Measurements from ENCODE around the gene ITGB5. TPM values are rescaled to one million over a fixed set of nuclear protein-coding genes. Genes with fewer than 3 reads are reported as not detected.

Gene ITGB5
- total and polyA plus RNA-seq, 2 donors (not counting 1 experiment from before 2014, with no cell fraction given), result 0.15 to 0.54 TPM

- H3K27ac ChIP-seq (ENCODE audit: low read length in 2 of 2), result no peak overlapping the region
- H3K36me3 ChIP-seq (replicated peaks in 1 of 2; ENCODE audit: control extremely low read depth in 1 of 2, control insufficient read depth in 1 of 2, extremely low read depth in 1 of 2, insufficient read depth in 2 of 2, low read length in 1 of 2), result no peaks in the 10 kb centered on the region
- ATAC-seq (ENCODE audit: low read depth) (no peak), DNase-seq (no peak)
- TF ChIP-seq, protein P1, sequence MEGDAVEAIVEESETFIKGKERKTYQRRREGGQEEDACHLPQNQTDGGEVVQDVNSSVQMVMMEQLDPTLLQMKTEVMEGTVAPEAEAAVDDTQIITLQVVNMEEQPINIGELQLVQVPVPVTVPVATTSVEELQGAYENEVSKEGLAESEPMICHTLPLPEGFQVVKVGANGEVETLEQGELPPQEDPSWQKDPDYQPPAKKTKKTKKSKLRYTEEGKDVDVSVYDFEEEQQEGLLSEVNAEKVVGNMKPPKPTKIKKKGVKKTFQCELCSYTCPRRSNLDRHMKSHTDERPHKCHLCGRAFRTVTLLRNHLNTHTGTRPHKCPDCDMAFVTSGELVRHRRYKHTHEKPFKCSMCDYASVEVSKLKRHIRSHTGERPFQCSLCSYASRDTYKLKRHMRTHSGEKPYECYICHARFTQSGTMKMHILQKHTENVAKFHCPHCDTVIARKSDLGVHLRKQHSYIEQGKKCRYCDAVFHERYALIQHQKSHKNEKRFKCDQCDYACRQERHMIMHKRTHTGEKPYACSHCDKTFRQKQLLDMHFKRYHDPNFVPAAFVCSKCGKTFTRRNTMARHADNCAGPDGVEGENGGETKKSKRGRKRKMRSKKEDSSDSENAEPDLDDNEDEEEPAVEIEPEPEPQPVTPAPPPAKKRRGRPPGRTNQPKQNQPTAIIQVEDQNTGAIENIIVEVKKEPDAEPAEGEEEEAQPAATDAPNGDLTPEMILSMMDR (IDR thresholded peaks at IDR 0.05), result no peak
- no peak for TF ChIP-seq EZH2 (IDR thresholded peaks at IDR 0.05; ENCODE audit: borderline replicate concordance, insufficient read depth, low read depth, low read length, poor library complexity, severe bottlenecking)
- H4K20me1 ChIP-seq (ENCODE audit: control insufficient read depth, insufficient read depth, low read length, poor library complexity, severe bottlenecking), result no peaks in the 10 kb centered on the region
- H3K9me3 ChIP-seq (ENCODE audit: control extremely low read depth in 1 of 3, control insufficient read depth in 2 of 3, insufficient read depth in 1 of 3, low read length in 2 of 3), result no peaks in the 10 kb centered on the region
- Mint-ChIP-seq H3K4me3 (no peak overlapping the region), H3K4me1 (no peaks in the 10 kb centered on the region), H3K27me3 (peaks cover 20% of the 10 kb centered on the region), H3K9me3 (ENCODE audit: insufficient read depth) (no peaks in the 10 kb centered on the region), H3K27ac (no peak overlapping the region)
- no peak overlapping the region for H3K4me2 ChIP-seq (replicated peaks; ENCODE audit: low read depth, low read length, poor library complexity, severe bottlenecking)
- no peak overlapping the region for H3K4me3 ChIP-seq (ENCODE audit: control extremely low read depth in 1 of 5, extremely low read depth in 1 of 5, insufficient read depth in 1 of 5, low read depth in 2 of 5, low read length in 4 of 5)
- no peak overlapping the region for H3K9ac ChIP-seq (ENCODE audit: low read length)
- 94% methylated on average over 5 of the region's 7 CpGs for WGBS (ENCODE audit: insufficient coverage)
- H3K27me3 ChIP-seq (replicated peaks in 1 of 4; ENCODE audit: control extremely low read depth in 1 of 4, control insufficient read depth in 3 of 4, insufficient read depth in 4 of 4, low read length in 3 of 4), result peaks cover 0 to 13% (median 1%) of the 10 kb centered on the region in 4 experiments
- no peaks in the 10 kb centered on the region for H3K4me1 ChIP-seq (ENCODE audit: control insufficient read depth in 2 of 2, insufficient read depth in 2 of 2, low read length in 2 of 2)
- H3K79me2 ChIP-seq (ENCODE audit: control insufficient read depth, insufficient read depth, low read length), result no peaks in the 10 kb centered on the region
- H2AFZ ChIP-seq (ENCODE audit: insufficient read depth, low read depth, low read length, poor library complexity, severe bottlenecking), result no peak overlapping the region
- ChIA-PET POLR2A (no interaction called here), CTCF (no interaction called here)
- intact Hi-C loops (cut with micrococcal nuclease), result no loop called here
Measured at GRCh38 chr3:124859025-124859424, 28.1 kb downstream of the ITGB5 start.

DNA sequence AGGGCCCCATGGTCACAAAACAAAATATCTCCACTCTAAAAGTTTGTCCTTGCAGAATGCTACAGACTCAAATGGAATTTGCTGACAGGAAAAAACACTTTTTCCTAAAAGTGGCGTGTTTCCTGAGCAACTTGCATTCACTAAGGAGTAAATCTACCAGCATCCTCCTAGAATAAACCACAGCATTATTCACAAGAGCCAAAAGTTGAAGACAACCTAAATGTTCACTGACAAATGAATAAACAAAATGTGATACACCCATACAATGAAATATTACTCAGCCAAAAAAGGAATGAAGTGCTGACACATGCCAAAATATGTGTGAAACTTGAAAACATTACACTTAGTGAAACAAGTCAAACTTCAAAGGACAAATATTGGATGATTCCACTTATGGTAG, 28.9 kb downstream of the ITGB5 start:
- POLR2A ChIA-PET, result no interaction called here

More for the DNA sequence above, 28.9 kb downstream of the ITGB5 start:
- Histone ChIP-seq H3K9me3 (ENCODE audit: control extremely low read depth in 1 of 3, control insufficient read depth in 2 of 3, insufficient read depth in 1 of 3, low read length in 2 of 3) (no peaks in the 10 kb centered on the region), H3K4me1 (ENCODE audit: control insufficient read depth in 2 of 2, insufficient read depth in 2 of 2, low read length in 2 of 2) (no peaks in the 10 kb centered on the region), H3K36me3 (replicated peaks in 1 of 2; ENCODE audit: control extremely low read depth in 1 of 2, control insufficient read depth in 1 of 2, extremely low read depth in 1 of 2, insufficient read depth in 2 of 2, low read length in 1 of 2) (no peaks in the 10 kb centered on the region), H3K27ac (ENCODE audit: low read length in 2 of 2) (no peak overlapping the region), H3K9ac (ENCODE audit: low read length) (no peak overlapping the region), H3K27me3 (replicated peaks in 1 of 4; ENCODE audit: control extremely low read depth in 1 of 4, control insufficient read depth in 3 of 4, insufficient read depth in 4 of 4, low read length in 3 of 4) (peaks cover 0 to 12% (median 2%) of the 10 kb centered on the region in 4 experiments), H3K79me2 (ENCODE audit: control insufficient read depth, insufficient read depth, low read length) (no peaks in the 10 kb centered on the region), H3K4me3 (ENCODE audit: control extremely low read depth in 1 of 5, extremely low read depth in 1 of 5, insufficient read depth in 1 of 5, low read depth in 2 of 5, low read length in 4 of 5) (no peak overlapping the region), H3K4me2 (replicated peaks; ENCODE audit: low read depth, low read length, poor library complexity, severe bottlenecking) (no peak overlapping the region), H2AFZ (ENCODE audit: insufficient read depth, low read depth, low read length, poor library complexity, severe bottlenecking) (no peak overlapping the region), H4K20me1 (ENCODE audit: control insufficient read depth, insufficient read depth, low read length, poor library complexity, severe bottlenecking) (no peaks in the 10 kb centered on the region)
- CTCF ChIA-PET, result no interaction called here
- Mint-ChIP-seq H3K4me1 (no peaks in the 10 kb centered on the region), H3K9me3 (ENCODE audit: insufficient read depth) (no peaks in the 10 kb centered on the region), H3K27ac (no peak overlapping the region), H3K27me3 (peaks cover 27% of the 10 kb centered on the region), H3K4me3 (no peak overlapping the region)
- TF ChIP-seq EZH2 (IDR thresholded peaks at IDR 0.05; ENCODE audit: borderline replicate concordance, insufficient read depth, low read depth, low read length, poor library complexity, severe bottlenecking), result no peak
- TF ChIP-seq, protein P1 (IDR thresholded peaks at IDR 0.05), result no peak
- WGBS (ENCODE audit: insufficient coverage), result 55% methylated on average over 1 of the region's 1 CpG
- DNase-seq, result no peak
- intact Hi-C loops (cut with micrococcal nuclease), result no loop called here
- no peak for ATAC-seq (ENCODE audit: low read depth)
